H1 (cell line): ENCODE data around the gene KCTD10. TPM values are rescaled to one million over a fixed set of nuclear protein-coding genes. Genes with fewer than 3 reads are reported as not detected.

Experiments
- ASH2L ChIP-seq: fragments of 200-600, 300-600 bp; sonication (generic); IDR thresholded peaks from one replicate; pipeline ENCODE4 v1.7.1; 2017; ENCODE audit warnings: low read length
- CHD1 ChIP-seq: IDR thresholded peaks from 2 replicates; pipeline ENCODE4 v1.6.1; 2012; ENCODE audit warnings: low read depth, low read length, improper control_type of control experiment
- RAD21 ChIP-seq, 2 experiments: IDR thresholded peaks in 1 of 2; conservative IDR thresholded peaks in 1 of 2; 2 replicates each; pipeline ENCODE4 v1.6.1; 2011; ENCODE audit warnings: low read depth in 2 of 2, low read length in 2 of 2, improper control_type of control experiment in 1 of 2, inconsistent platforms in 1 of 2, mild to moderate bottlenecking in 1 of 2, moderate library complexity in 1 of 2
- SP1 ChIP-seq: IDR thresholded peaks from 2 replicates; pipeline ENCODE4 v1.6.1; 2011; ENCODE audit warnings: low read depth, low read length
- polyA plus RNA-seq, 7 experiments: library from polyadenylated mRNA; depleted of rRNA in 3 of 7; stranded (reverse) in 5 of 7; unstranded in 2 of 7; fragments of >200 nt in 5 of 7; fragments of 200-250 nt in 2 of 7; gene quantifications; 1 replicate in 5 of 7; 2 replicates in 1 of 7; 4 replicates in 1 of 7; pipeline versions ENCODE4 v1.2.1 to v1.2.3, GENCODE V29; 2011 to 2013; ENCODE audit warnings: missing spikeins in 2 of 7, mixed read lengths in 2 of 7
- total RNA-seq: library from RNA; stranded (reverse); fragmentation: NEBNext Ultra II Directional; extraction: Animal tissue kit (Norgen Biotek cat#: 25700); gene quantifications from 2 replicates; pipeline ENCODE4 v1.2.1, GENCODE V29; 2021
- TF ChIP-seq, protein P1 (sequence below): IDR thresholded peaks from 2 replicates; pipeline ENCODE4 v1.6.1; 2011; ENCODE audit warnings: low read depth, mild to moderate bottlenecking, low read length; ENCODE audit not compliant: insufficient read depth
- TF ChIP-seq, protein P2 (sequence below): fragments of 300-600 bp; sonication (generic); IDR thresholded peaks from 2 replicates; pipeline ENCODE4 v1.7.1; 2012; ENCODE audit warnings: low read length, moderate library complexity, mild to moderate bottlenecking, inconsistent platforms; ENCODE audit not compliant: insufficient replicate concordance

The KCTD10 gene
- total and polyA plus RNA-seq, 2 of the 8 experiments (the other 6 are each of a cell fraction or from before 2014, with no cell fraction given) = 45.3 to 52.4 TPM

DNA sequence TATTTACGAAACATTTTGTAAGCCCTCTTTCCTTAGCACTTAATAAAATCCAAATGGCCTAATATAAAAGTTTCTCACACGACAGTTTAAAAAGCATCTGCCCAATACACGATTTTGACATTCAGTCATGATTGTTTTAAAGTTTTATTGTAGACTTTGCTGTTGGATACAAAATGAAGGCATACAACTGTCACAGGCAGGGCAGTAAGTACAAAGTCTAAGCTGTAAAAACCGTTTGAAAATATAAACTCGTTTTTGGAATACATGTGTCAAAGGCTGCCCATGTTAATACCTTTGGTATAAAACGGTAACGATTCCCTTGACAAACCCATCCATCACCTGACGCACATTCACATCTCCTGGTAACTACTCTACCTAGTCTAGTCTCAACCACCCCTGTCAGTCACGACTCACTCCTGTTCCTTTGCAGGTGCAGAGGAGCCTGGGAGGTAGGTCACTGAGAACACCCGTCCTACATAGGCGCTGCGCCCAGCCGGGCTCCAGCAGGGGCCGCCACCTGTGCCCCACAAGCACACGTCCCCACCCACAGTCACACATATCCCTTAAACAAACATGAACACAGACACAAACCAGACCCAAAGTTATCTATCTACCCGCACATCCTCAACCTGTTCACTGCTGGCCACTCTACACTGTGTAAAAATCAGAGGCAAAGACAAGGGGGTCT is 27.1 kb downstream of the KCTD10 start (continued):
- TF ChIP-seq CHD1 (no peak), ASH2L (no peak), RAD21 (IDR thresholded peaks at IDR 0.05 in 1 of 2, conservative IDR thresholded peaks at IDR 0.05 in 1 of 2; ENCODE audit: low read depth in 2 of 2, low read length in 2 of 2) (peak; percentile 48 to 68), SP1 (no peak)
- TF ChIP-seq, protein P1, sequence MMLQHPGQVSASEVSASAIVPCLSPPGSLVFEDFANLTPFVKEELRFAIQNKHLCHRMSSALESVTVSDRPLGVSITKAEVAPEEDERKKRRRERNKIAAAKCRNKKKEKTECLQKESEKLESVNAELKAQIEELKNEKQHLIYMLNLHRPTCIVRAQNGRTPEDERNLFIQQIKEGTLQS = no peak
- TF ChIP-seq, protein P2, sequence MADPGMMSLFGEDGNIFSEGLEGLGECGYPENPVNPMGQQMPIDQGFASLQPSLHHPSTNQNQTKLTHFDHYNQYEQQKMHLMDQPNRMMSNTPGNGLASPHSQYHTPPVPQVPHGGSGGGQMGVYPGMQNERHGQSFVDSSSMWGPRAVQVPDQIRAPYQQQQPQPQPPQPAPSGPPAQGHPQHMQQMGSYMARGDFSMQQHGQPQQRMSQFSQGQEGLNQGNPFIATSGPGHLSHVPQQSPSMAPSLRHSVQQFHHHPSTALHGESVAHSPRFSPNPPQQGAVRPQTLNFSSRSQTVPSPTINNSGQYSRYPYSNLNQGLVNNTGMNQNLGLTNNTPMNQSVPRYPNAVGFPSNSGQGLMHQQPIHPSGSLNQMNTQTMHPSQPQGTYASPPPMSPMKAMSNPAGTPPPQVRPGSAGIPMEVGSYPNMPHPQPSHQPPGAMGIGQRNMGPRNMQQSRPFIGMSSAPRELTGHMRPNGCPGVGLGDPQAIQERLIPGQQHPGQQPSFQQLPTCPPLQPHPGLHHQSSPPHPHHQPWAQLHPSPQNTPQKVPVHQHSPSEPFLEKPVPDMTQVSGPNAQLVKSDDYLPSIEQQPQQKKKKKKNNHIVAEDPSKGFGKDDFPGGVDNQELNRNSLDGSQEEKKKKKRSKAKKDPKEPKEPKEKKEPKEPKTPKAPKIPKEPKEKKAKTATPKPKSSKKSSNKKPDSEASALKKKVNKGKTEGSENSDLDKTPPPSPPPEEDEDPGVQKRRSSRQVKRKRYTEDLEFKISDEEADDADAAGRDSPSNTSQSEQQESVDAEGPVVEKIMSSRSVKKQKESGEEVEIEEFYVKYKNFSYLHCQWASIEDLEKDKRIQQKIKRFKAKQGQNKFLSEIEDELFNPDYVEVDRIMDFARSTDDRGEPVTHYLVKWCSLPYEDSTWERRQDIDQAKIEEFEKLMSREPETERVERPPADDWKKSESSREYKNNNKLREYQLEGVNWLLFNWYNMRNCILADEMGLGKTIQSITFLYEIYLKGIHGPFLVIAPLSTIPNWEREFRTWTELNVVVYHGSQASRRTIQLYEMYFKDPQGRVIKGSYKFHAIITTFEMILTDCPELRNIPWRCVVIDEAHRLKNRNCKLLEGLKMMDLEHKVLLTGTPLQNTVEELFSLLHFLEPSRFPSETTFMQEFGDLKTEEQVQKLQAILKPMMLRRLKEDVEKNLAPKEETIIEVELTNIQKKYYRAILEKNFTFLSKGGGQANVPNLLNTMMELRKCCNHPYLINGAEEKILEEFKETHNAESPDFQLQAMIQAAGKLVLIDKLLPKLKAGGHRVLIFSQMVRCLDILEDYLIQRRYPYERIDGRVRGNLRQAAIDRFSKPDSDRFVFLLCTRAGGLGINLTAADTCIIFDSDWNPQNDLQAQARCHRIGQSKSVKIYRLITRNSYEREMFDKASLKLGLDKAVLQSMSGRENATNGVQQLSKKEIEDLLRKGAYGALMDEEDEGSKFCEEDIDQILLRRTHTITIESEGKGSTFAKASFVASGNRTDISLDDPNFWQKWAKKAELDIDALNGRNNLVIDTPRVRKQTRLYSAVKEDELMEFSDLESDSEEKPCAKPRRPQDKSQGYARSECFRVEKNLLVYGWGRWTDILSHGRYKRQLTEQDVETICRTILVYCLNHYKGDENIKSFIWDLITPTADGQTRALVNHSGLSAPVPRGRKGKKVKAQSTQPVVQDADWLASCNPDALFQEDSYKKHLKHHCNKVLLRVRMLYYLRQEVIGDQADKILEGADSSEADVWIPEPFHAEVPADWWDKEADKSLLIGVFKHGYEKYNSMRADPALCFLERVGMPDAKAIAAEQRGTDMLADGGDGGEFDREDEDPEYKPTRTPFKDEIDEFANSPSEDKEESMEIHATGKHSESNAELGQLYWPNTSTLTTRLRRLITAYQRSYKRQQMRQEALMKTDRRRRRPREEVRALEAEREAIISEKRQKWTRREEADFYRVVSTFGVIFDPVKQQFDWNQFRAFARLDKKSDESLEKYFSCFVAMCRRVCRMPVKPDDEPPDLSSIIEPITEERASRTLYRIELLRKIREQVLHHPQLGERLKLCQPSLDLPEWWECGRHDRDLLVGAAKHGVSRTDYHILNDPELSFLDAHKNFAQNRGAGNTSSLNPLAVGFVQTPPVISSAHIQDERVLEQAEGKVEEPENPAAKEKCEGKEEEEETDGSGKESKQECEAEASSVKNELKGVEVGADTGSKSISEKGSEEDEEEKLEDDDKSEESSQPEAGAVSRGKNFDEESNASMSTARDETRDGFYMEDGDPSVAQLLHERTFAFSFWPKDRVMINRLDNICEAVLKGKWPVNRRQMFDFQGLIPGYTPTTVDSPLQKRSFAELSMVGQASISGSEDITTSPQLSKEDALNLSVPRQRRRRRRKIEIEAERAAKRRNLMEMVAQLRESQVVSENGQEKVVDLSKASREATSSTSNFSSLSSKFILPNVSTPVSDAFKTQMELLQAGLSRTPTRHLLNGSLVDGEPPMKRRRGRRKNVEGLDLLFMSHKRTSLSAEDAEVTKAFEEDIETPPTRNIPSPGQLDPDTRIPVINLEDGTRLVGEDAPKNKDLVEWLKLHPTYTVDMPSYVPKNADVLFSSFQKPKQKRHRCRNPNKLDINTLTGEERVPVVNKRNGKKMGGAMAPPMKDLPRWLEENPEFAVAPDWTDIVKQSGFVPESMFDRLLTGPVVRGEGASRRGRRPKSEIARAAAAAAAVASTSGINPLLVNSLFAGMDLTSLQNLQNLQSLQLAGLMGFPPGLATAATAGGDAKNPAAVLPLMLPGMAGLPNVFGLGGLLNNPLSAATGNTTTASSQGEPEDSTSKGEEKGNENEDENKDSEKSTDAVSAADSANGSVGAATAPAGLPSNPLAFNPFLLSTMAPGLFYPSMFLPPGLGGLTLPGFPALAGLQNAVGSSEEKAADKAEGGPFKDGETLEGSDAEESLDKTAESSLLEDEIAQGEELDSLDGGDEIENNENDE = no peak
